Measurements from ENCODE around the gene C13orf42.

C13orf42 gene

GRCh38 chr13:51068501-51068900 is 42.6 kb downstream of the C13orf42 start:
- Histone ChIP-seq H2AFZ (ENCODE audit: low read depth, low read length) (no peak overlapping the region), H3K4me1 (ENCODE audit: insufficient read depth, low read length) (peaks cover 10% of the 10 kb centered on the region), H3K9me3 (ENCODE audit: low read length) (no peaks in the 10 kb centered on the region), H3K4me3 (ENCODE audit: low read length) (no peak overlapping the region), H3K27me3 (ENCODE audit: insufficient read depth, low read length) (no peaks in the 10 kb centered on the region), H3K36me3 (ENCODE audit: insufficient read depth, low read length) (no peaks in the 10 kb centered on the region)

- Histone ChIP-seq H3K27me3 (ENCODE audit: insufficient read depth, low read length) (no peaks in the 10 kb centered on the region), H2AFZ (ENCODE audit: low read depth, low read length) (no peak overlapping the region), H3K4me3 (ENCODE audit: low read length) (no peak overlapping the region), H3K4me1 (ENCODE audit: insufficient read depth, low read length) (peaks cover 10% of the 10 kb centered on the region), H3K36me3 (ENCODE audit: insufficient read depth, low read length) (no peaks in the 10 kb centered on the region), H3K9me3 (ENCODE audit: low read length) (no peaks in the 10 kb centered on the region)
Observed at GRCh38 chr13:51067706-51068105, 43.4 kb downstream of the C13orf42 start.

DNA sequence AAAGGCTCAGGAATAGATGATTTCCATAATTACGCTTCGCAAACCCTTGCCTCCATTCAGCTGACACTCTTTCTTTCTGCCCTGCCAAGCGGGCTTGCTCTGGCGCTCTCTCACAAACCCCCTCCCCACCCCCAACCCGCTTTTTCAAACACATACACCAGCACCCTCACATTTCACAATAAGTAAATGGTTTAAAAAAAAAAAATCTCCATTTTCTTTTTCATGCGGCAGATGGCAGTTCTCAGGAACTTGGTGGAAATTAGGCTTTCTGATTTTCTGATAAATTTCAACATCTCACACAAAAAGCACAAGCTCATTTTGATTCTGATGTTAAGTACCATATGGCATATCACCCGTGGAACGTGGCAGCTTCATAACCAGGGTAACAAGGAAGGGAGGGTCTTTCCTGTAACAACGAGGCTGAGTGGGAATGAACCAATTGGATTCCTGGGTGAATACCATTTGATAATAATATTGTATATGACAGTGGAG is 43.8 kb downstream of the C13orf42 start:
- no peaks in the 10 kb centered on the region for H3K36me3 ChIP-seq (ENCODE audit: insufficient read depth, low read length)
- H3K9me3 ChIP-seq (ENCODE audit: low read length): no peaks in the 10 kb centered on the region
- no peaks in the 10 kb centered on the region for H3K27me3 ChIP-seq (ENCODE audit: insufficient read depth, low read length)
- H2AFZ ChIP-seq (ENCODE audit: low read depth, low read length): no peak overlapping the region
- peaks cover 10% of the 10 kb centered on the region for H3K4me1 ChIP-seq (ENCODE audit: insufficient read depth, low read length)
- no peak overlapping the region for H3K4me3 ChIP-seq (ENCODE audit: low read length)

- Histone ChIP-seq H3K4me1 (ENCODE audit: insufficient read depth, low read length) (peaks cover 10% of the 10 kb centered on the region), H3K9me3 (ENCODE audit: low read length) (no peaks in the 10 kb centered on the region), H3K4me3 (ENCODE audit: low read length) (no peak overlapping the region), H3K36me3 (ENCODE audit: insufficient read depth, low read length) (no peaks in the 10 kb centered on the region), H2AFZ (ENCODE audit: low read depth, low read length) (no peak overlapping the region), H3K27me3 (ENCODE audit: insufficient read depth, low read length) (no peaks in the 10 kb centered on the region)
Observed at GRCh38 chr13:51066091-51066831, 44.8 kb downstream of the C13orf42 start.

GRCh38 chr13:51065372-51066090 is 45.5 kb downstream of the C13orf42 start:
- Histone ChIP-seq H3K27me3 (ENCODE audit: insufficient read depth, low read length) (no peaks in the 10 kb centered on the region), H3K36me3 (ENCODE audit: insufficient read depth, low read length) (no peaks in the 10 kb centered on the region), H3K9me3 (ENCODE audit: low read length) (no peaks in the 10 kb centered on the region), H3K4me1 (ENCODE audit: insufficient read depth, low read length) (peaks cover 10% of the 10 kb centered on the region), H2AFZ (ENCODE audit: low read depth, low read length) (no peak overlapping the region), H3K4me3 (ENCODE audit: low read length) (no peak overlapping the region)

DNA sequence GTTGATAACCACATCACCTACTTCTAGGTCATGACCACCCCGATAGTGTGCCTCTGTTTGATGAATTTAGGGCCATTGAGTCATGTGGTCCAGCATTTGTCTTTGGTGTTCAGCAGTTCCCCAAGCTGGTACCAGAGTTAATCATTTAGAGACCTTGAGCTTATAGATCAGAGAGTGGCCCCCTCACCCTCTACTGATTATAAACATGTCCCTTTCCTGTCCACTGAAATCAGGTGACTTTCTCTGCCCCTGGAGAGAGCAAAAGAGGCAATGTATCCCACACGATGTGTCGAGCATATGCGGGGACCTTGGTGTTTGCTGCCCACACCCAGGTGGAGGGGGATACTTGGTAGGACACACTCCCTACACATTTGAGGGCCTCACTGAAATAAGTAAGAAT is 46.3 kb downstream of the C13orf42 start:
- Histone ChIP-seq H3K9me3 (ENCODE audit: low read length) (no peaks in the 10 kb centered on the region), H3K27me3 (ENCODE audit: insufficient read depth, low read length) (no peaks in the 10 kb centered on the region), H3K36me3 (ENCODE audit: insufficient read depth, low read length) (no peaks in the 10 kb centered on the region), H3K4me3 (ENCODE audit: low read length) (no peak overlapping the region), H2AFZ (ENCODE audit: low read depth, low read length) (no peak overlapping the region), H3K4me1 (ENCODE audit: insufficient read depth, low read length) (peaks cover 8% of the 10 kb centered on the region)

- peaks cover 5% of the 10 kb centered on the region for H3K4me1 ChIP-seq (ENCODE audit: insufficient read depth, low read length)
- no peaks in the 10 kb centered on the region for H3K27me3 ChIP-seq (ENCODE audit: insufficient read depth, low read length)
- no peaks in the 10 kb centered on the region for H3K9me3 ChIP-seq (ENCODE audit: low read length)
- no peak overlapping the region for H3K4me3 ChIP-seq (ENCODE audit: low read length)
- H3K36me3 ChIP-seq (ENCODE audit: insufficient read depth, low read length): no peaks in the 10 kb centered on the region
- no peak overlapping the region for H2AFZ ChIP-seq (ENCODE audit: low read depth, low read length)
Observed at GRCh38 chr13:51063909-51064308, 47.2 kb downstream of the C13orf42 start.

DNA sequence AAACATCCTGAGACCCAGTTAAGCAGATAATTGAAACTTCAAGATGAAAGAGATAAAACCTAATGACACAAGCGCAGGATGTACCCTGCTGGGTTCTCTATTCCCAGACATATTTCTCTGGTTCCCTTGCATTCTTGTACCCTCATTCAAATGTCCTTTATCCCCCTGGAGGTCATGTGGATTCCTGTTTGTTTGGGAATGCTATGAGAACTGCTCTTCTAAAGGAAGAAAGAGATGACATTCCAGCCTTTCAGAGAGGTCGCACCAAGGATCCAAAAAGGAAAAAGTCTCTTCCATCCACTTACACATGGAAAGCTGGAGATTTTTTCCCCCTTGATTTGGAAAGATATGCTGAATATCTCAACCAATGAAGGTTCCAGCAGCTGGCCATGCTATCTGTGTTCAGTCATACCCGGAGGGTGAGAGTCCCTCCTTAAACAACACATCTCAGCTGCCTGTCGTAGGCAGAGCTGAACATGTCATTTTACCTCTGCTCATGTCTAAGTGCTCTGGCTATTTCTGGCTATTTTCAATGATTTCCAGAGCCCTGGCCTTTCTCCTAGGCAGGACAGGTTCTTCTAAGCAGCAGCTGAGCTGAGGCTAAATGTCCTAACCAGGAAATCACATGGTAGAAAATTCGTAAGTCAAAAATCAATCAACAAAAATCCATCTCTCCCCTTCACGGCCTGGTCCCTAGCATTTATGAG is 52.5 kb downstream of the C13orf42 start:
- H3K36me3 ChIP-seq (ENCODE audit: insufficient read depth, low read length): no peaks in the 10 kb centered on the region
- no peak overlapping the region for H3K4me3 ChIP-seq (ENCODE audit: low read length)
- H3K27me3 ChIP-seq (ENCODE audit: insufficient read depth, low read length): peaks cover 2% of the 10 kb centered on the region
- H3K4me1 ChIP-seq (ENCODE audit: insufficient read depth, low read length): peaks cover 11% of the 10 kb centered on the region
- H3K9me3 ChIP-seq (ENCODE audit: low read length): no peaks in the 10 kb centered on the region
- H2AFZ ChIP-seq (ENCODE audit: low read depth, low read length): no peak overlapping the region

DNA sequence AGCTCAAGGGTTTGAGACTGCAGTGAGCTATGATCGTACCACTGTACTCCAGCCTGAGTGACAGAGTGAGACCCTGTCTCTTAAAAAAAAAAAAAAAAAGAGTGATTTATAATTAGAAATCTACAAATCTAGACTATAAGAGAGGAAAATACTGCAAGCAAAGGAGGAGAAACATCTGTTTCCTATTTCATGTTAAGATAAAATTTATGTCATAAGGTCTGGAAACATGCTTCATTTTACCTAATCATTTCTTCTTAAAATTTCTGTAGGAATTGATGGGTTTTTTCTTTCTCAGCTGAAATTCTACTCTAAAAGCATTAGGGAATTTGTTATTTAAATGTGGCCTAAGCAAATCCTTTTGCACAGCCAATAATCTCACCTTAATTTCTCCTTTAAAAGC is 53.2 kb downstream of the C13orf42 start:
- Histone ChIP-seq H3K4me3 (ENCODE audit: low read length) (no peak overlapping the region), H3K4me1 (ENCODE audit: insufficient read depth, low read length) (peaks cover 11% of the 10 kb centered on the region), H3K36me3 (ENCODE audit: insufficient read depth, low read length) (no peaks in the 10 kb centered on the region), H3K9me3 (ENCODE audit: low read length) (no peaks in the 10 kb centered on the region), H2AFZ (ENCODE audit: low read depth, low read length) (no peak overlapping the region), H3K27me3 (ENCODE audit: insufficient read depth, low read length) (peaks cover 2% of the 10 kb centered on the region)

DNA sequence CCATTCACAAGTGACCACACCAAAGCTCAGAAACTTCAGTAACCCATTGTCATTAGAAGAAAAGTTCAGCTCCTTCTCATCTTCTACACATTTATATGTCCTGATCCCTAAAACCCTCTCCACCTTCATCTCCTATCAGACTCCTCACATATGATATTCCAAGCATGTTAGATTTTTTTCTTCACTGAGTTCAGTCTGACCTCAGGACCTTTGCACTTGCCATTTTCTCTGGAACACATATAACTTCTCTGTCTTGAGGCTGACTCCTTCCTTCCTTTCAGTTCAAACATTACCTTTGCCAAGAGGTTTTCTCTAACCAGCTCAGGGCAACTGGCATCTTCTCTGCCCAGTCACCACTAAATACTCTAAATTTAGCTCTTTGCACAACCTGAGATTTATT is 54.1 kb downstream of the C13orf42 start:
- H3K4me3 ChIP-seq (ENCODE audit: low read length): no peak overlapping the region
- H2AFZ ChIP-seq (ENCODE audit: low read depth, low read length): no peak overlapping the region
- peaks cover 11% of the 10 kb centered on the region for H3K4me1 ChIP-seq (ENCODE audit: insufficient read depth, low read length)
- no peaks in the 10 kb centered on the region for H3K36me3 ChIP-seq (ENCODE audit: insufficient read depth, low read length)
- peaks cover 2% of the 10 kb centered on the region for H3K27me3 ChIP-seq (ENCODE audit: insufficient read depth, low read length)
- H3K9me3 ChIP-seq (ENCODE audit: low read length): no peaks in the 10 kb centered on the region

GRCh38 chr13:51052581-51052980 is 58.5 kb downstream of the C13orf42 start:
- no peaks in the 10 kb centered on the region for H3K4me1 ChIP-seq (ENCODE audit: insufficient read depth, low read length)
- H2AFZ ChIP-seq (ENCODE audit: low read depth, low read length): no peak overlapping the region
- H3K36me3 ChIP-seq (ENCODE audit: insufficient read depth, low read length): no peaks in the 10 kb centered on the region
- no peaks in the 10 kb centered on the region for H3K9me3 ChIP-seq (ENCODE audit: low read length)
- H3K27me3 ChIP-seq (ENCODE audit: insufficient read depth, low read length): peaks cover 2% of the 10 kb centered on the region
- no peak overlapping the region for H3K4me3 ChIP-seq (ENCODE audit: low read length)

DNA sequence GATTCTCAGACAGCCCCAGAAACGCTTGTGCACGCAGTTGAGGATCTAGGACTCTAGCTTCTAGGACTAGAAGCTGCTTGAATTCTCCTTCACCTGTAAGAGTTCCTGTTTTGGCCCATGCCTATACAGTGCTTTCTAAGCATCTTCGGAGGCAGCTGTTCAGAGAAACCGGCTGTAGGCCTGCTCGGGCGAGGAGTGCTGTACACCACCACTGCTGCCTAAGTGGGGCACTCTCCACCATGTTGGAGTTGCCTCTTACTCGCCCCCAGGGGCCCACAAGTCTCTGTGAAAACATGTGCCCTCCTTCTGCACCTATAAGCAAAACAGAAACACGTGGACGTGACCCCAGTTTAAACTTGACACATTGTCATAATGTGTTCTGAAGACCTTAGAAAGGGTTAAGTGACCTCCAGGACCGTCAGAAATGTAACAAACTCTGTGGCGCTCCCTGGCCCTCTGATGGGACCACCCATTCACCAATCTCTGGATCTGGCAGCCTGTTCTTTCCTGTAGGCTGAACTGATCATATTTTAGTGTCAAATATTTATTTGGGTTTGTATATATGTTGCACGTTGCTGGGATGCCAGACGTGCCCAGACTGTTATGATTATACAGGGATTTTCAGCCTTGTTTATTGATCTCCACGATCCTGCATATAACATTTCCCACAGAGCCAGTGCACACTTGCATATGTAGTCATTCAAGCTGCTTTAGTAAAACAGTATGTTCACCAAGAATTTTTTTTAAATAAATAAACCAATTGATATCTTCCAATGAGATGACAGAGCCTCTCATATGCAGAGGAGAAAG is 60.8 kb downstream of the C13orf42 start:
- Histone ChIP-seq H3K4me3 (ENCODE audit: low read length) (no peak overlapping the region), H3K9me3 (ENCODE audit: low read length) (no peaks in the 10 kb centered on the region), H3K36me3 (ENCODE audit: insufficient read depth, low read length) (no peaks in the 10 kb centered on the region), H3K27me3 (ENCODE audit: insufficient read depth, low read length) (no peaks in the 10 kb centered on the region), H2AFZ (ENCODE audit: low read depth, low read length) (no peak overlapping the region), H3K4me1 (ENCODE audit: insufficient read depth, low read length) (no peaks in the 10 kb centered on the region)

Data from neuron (in vitro differentiated cells).